GM12874 (cell line): ENCODE data around the gene SLC5A11.

Source experiments
- CTCF ChIP-seq: IDR thresholded peaks from 2 replicates; pipeline ENCODE4 v1.5.1; 2011; ENCODE audit warnings: low read depth, mild to moderate bottlenecking, control low read depth, low read length, moderate library complexity; ENCODE audit not compliant: insufficient read depth

SLC5A11 gene

DNA sequence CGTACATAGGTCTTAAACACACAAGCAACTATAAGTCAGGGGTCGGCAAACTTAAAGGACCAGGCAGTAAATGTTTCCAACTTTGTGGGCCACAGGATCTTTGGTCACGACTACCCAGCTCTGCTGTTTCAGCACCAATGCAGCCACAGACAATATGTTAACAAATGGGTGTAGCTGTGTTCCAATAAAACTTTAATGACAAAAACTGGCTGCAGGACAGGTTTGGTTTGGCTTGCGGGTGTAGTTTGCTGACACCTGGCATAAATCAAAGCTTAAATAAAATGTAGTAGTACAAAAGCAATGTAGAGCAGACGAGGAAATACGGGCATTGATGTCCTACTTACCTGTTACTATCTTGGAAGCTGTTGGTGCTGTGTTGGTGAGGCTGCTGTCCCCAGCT, 84.7 kb downstream of the SLC5A11 start:
- no peak for TF ChIP-seq CTCF

GRCh38 chr16:24931091-24931490, 85.3 kb downstream of the SLC5A11 start:
- no peak for TF ChIP-seq CTCF

GRCh38 chr16:24935336-24935735, 89.6 kb downstream of the SLC5A11 start:
- TF ChIP-seq CTCF, result no peak

GRCh38 chr16:24936151-24936550, 90.4 kb downstream of the SLC5A11 start:
- no peak for TF ChIP-seq CTCF

DNA sequence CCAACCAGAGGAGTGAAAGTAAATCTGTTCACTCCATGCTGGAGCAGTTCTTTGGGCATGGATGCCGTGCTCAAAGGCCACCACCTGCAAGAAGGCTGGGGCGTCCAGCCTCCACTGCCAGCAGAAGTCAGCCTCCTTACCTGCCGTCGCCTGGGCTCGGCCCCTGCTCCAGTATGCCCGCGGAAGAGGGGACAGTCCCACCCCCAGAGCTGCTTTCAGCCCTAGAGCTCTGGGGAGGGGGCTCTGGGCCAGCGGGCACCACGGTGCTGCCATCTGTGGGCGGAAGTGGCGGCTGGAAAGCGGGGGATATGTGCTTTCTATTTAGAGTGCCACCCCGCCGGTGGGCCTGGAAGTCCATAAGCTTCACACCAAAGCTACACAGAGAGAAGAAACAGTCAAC, 93.5 kb downstream of the SLC5A11 start:
- TF ChIP-seq CTCF, result no peak

DNA sequence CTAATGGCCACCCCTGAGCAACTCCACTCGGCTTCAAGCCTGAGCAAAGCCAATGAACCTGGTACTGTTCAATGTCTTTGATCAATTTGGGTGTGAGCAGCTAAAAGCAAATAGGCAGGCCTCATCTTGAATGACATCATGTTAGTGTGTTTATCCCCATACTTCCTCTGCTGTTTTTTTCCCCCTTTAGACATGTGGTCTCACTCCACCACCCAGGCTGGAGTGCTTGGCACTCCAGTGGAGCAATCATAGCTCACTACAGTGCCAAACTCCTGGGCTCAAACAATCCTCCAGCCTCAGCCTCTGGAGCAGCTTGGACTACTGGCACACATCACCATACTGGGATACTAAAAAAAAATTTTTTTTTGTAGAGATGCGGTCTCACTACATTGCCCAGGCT, 94.0 kb downstream of the SLC5A11 start:
- no peak for TF ChIP-seq CTCF

- no peak for TF ChIP-seq CTCF
Measured at GRCh38 chr16:24943471-24943870, 97.7 kb downstream of the SLC5A11 start.

DNA sequence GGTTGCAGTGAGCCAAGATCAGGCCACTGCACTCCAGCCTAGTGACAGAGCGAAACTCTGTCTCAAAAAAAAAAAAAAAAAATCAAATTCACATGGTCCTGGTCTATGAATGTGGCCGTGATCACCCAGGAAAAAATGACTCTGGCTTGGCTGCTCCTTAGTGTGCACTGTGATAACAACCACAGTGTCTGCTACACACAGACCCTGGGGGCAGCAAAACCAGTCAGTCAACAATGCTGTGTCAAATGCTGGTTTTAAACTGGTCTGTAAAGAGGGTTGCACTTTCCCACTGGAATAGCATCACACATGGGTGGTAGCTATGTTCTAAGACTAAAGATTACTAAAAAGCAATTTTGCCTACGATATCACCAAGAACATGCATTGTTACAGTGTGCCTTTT, 98.4 kb downstream of the SLC5A11 start:
- TF ChIP-seq CTCF, result no peak
